ENCODE results near the gene UBASH3B.

Gene UBASH3B

DNA sequence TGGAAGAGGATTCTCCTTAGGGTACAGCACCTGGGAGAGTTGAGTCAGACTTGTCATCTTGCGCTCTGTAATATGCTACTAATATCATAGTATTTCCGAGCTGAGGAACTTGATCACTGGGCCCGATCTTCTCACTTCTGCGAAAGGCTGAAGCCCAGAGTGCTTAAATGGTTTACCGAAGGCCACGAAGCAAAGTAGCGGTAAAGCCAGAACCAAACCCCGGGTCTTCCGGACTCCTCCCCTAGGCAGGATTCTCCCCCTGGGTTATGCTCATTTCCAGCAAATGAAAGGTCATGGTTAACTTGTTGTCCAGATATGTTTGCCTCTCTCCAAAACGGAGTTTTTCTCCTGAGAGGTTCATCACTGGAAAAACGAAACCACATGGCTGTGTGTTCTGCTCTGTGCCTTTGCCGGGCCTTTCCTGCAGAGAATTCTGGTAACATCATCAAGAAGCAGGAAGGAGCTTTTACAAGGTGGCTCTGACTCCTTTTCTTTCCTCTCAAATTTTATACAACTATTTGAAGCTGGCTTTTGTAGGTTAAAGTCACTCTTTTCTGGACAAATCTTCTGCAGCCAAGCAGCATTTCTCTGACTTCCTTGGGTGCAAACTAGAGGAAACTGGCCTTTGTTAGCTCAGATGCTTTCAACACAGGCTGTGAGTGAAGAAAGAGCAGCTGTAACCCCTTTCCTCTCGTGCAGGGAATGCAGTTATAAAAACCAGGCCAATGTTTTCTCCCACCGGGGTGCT is 35.5 kb downstream of the UBASH3B start:
- ChIA-PET POLR2A (ENCODE audit: low non-redundant PET) (no interaction called here), CTCF (interaction anchor here (0.6 kb wide), 1 partner anchor 1511 kb away, joined by 6 read pairs; no protein-coding TSS in a partner anchor)
- DNase-seq (ENCODE audit: low spot score), result no peak
- no peak overlapping the region for H3K27ac ChIP-seq
- TF ChIP-seq, protein P1, sequence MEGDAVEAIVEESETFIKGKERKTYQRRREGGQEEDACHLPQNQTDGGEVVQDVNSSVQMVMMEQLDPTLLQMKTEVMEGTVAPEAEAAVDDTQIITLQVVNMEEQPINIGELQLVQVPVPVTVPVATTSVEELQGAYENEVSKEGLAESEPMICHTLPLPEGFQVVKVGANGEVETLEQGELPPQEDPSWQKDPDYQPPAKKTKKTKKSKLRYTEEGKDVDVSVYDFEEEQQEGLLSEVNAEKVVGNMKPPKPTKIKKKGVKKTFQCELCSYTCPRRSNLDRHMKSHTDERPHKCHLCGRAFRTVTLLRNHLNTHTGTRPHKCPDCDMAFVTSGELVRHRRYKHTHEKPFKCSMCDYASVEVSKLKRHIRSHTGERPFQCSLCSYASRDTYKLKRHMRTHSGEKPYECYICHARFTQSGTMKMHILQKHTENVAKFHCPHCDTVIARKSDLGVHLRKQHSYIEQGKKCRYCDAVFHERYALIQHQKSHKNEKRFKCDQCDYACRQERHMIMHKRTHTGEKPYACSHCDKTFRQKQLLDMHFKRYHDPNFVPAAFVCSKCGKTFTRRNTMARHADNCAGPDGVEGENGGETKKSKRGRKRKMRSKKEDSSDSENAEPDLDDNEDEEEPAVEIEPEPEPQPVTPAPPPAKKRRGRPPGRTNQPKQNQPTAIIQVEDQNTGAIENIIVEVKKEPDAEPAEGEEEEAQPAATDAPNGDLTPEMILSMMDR (conservative IDR thresholded peaks at IDR 0.05; ENCODE audit: low read depth), result no peak

DNA sequence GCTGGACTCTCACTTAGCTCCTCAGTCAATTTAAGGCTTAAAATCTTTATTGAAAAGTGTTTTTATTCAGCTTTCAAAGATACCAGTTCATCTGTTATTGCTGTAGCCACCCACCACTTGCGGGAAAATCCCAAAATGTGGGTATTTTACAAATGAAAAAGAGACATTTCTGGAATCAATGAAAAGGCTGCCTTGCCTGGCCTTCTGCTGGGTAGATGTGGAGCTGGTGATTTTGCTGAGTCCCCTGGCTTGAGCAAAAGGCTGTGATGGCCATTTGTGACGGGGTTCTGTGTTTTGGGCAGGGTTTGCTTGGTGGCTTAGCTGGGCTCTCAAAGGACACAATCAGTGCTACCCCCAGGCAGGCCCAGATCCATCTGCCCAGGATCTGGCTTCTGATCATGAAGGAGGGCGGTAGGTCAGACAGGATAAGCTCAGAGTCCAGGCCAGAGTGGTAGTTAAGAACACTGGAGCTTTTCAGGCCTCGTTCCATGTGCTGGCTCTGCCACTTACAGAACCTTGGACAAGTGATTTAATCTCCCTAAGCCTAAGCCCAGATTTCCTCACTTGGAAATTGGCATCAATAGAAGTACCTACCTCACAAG is 36.1 kb downstream of the UBASH3B start:
- CTCF ChIA-PET, result no interaction called here
- POLR2A ChIA-PET (ENCODE audit: low non-redundant PET), result no interaction called here
- TF ChIP-seq, protein P1 (conservative IDR thresholded peaks at IDR 0.05; ENCODE audit: low read depth), result no peak
- DNase-seq (ENCODE audit: low spot score), result no peak
- H3K27ac ChIP-seq, result no peak overlapping the region

DNA sequence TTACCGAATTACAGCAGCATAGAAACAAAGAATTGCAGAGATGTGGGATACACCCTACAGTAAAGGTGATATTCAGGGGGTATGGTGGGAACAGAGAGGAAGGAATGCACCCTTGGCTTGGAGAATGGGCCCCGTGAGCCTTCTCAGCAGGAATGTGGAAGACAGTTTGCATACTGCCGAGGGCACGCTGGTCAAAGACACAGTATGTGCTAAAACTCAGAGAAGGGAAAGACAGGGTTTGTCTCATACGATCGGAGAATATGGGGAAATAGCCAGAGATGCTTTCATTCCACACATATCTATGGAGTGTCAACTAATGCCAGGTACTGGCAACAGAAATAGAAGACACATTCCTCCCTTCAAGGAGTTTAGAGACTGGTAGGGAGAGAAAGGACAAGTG is 36.9 kb downstream of the UBASH3B start:
- CTCF ChIA-PET, result interaction anchor here (0.5 kb wide), 1 partner anchor 171 kb away, joined by 3 read pairs; no protein-coding TSS in a partner anchor
- TF ChIP-seq, protein P1 (conservative IDR thresholded peaks at IDR 0.05; ENCODE audit: low read depth), result no peak
- no peak for DNase-seq (ENCODE audit: low spot score)
- POLR2A ChIA-PET (ENCODE audit: low non-redundant PET), result no interaction called here
- H3K27ac ChIP-seq, result no peak overlapping the region

DNA sequence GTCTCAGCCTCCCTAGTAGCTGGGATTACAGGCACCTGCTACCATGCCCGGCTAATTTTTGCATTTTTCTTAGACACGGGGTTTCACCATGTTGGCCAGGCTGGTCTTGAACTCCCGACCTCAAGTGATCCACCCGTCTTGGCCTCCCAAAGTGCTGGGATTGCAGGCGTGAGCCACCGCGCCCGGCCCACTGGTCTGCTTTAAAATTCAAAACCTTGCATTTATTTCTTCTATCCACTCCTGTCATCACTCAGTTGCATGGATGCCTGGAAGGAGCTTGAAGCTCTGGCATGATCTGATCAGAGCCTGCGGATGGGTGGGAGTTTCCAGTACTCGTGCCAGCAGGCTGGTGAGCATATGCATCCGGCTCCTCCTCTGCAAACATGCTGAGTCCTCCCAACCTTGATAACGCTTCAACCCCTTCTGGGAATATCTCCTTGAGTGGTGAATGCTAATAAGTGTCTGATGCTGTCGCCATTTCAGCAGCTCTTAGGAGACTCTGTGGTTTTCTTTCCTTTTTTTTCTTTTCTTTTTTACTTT is 39.6 kb downstream of the UBASH3B start:
- POLR2A ChIA-PET (ENCODE audit: low non-redundant PET), result no interaction called here

DNA sequence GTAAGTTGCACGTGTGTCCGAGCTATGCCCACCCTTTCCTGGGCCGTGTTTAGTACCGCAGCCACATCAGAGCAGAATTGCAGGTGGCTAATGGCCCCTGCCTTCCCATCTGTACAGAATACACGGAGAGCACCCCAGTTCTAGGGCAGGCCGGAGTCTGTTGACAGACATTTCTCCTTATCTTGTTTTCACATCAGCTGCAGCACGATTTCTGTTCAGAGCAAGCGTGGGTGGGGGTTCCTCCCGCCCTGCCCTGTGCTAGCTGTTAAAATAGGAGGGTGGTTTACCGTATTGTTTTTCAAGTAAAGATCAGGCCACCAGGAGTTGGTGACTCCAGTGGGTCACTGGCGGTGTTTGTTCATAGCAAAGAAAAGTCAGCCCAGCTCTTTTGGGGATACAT is 41.1 kb downstream of the UBASH3B start:
- no peak overlapping the region for H3K27ac ChIP-seq
- TF ChIP-seq, protein P1 (conservative IDR thresholded peaks at IDR 0.05; ENCODE audit: low read depth), result no peak
- no peak for DNase-seq (ENCODE audit: low spot score)
- CTCF ChIA-PET, result interaction anchor here (0.6 kb wide), 1 partner anchor 339 kb away, joined by 3 read pairs; no protein-coding TSS in a partner anchor
- POLR2A ChIA-PET (ENCODE audit: low non-redundant PET), result no interaction called here

More for the DNA sequence above, 39.6 kb downstream of the UBASH3B start:
- no peak for DNase-seq (ENCODE audit: low spot score)
- no peak overlapping the region for H3K27ac ChIP-seq
- TF ChIP-seq, protein P1 (conservative IDR thresholded peaks at IDR 0.05; ENCODE audit: low read depth), result no peak
- CTCF ChIA-PET, result no interaction called here

DNA sequence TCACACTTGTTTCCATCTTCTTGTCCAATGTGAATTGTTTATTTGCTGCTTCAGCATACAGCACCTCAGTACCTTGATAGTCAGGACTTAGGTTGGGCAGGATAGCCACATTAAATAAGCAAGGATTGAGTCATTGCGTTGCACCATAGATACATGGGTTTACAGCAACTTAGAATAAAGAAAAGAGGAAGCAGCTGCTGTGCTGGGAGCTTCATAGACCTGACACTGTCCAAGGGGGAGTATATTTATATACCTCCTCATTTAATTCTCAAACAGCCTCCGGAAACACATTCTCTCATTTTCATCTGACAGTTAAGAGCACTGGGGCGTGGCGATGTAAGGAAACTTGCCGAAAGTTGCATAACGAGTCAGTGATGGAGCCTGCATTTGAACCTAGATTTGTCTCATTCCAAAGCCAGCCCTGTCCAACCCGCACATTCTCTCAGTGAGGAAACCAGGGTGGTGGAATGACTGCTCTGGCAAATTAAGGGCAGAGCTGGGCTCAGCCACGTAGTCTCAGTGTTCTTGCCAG is 42.2 kb downstream of the UBASH3B start:
- POLR2A ChIA-PET (ENCODE audit: low non-redundant PET), result interaction anchor here (0.6 kb wide), 1 partner anchor 103 kb away, joined by 6 read pairs; no protein-coding TSS in a partner anchor
- CTCF ChIA-PET, result interaction anchor here (0.7 kb wide), 1 partner anchor 478 kb away, joined by 3 read pairs; no protein-coding TSS in a partner anchor

More for the DNA sequence above, 42.2 kb downstream of the UBASH3B start:
- DNase-seq (ENCODE audit: low spot score), result peak; percentile 85
- peak overlapping the region; percentile 38; the same call in 1 of the 2 replicates for H3K27ac ChIP-seq
- TF ChIP-seq, protein P1 (conservative IDR thresholded peaks at IDR 0.05; ENCODE audit: low read depth), result no peak
